AG04449 (cell line): Measurements from ENCODE around the gene CCDC117.

ENCODE experiments used
- CTCF ChIA-PET: fragments of 350-600 bp; formaldehyde crosslinking; extraction: SDS; loops from one replicate; lab custom pipeline; 2021; ENCODE audit warnings: antibody characterized with exemption; lab: Yijun Ruan, JAX
- POLR2A ChIA-PET: fragments of 400-600, 350-600 bp; formaldehyde crosslinking; extraction: SDS; loops from one replicate; lab custom pipeline; 2020; ENCODE audit warnings: antibody characterized with exemption, inconsistent platforms; lab: Yijun Ruan, JAX
- DNase-seq: peaks from one replicate; pipeline ENCODE4 v3.0.0-alpha.2; 2010; ENCODE audit warnings: low read depth, low spot score
- H3K4me3 ChIP-seq: 2 replicates; pipeline ENCODE4 v1.5.1; 2011; ENCODE audit warnings: low read depth, mild to moderate bottlenecking, control low read depth, low read length
- TF ChIP-seq, protein P1 (sequence below): IDR thresholded peaks from one replicate; pipeline ENCODE4 v1.5.1; 2011; ENCODE audit warnings: mild to moderate bottlenecking, moderate library complexity, low read length, control low read depth, inconsistent platforms; ENCODE audit not compliant: insufficient read depth; ENCODE audit errors: missing control alignments

Gene CCDC117

DNA sequence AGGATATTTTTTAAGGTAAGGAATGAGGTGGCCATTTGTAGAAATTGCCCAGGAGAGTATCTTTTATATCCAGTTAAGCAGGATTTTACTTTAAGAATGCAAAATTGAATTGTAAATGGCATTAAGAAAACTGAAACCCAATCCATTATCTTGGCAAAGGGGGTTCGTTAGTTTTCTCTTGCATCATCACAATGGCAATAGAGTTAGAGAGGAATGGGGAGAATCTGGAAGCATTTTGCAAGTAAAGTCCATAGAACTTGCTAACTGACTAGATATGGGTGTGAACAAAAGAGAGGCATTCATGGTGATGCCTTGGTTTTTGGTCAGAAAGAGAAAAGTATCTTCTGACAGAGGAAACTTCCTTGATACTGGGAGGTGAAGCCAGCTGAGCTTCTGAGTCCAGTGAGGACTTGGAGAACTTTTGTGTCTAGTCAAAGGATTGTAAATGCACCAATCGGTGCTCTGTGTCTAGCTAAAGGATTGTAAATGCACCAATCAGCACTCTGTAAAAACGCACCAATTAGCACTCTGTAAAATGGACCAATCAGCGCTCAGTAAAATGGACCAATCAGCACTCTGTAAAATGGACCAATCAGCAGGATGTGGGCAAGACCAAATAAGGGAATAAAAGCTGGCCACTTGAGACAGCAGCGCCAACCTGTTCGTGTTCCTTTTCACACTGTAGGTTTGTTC lies 3.6 kb upstream of the CCDC117 start:
- DNase-seq, result no peak
- TF ChIP-seq, protein P1, sequence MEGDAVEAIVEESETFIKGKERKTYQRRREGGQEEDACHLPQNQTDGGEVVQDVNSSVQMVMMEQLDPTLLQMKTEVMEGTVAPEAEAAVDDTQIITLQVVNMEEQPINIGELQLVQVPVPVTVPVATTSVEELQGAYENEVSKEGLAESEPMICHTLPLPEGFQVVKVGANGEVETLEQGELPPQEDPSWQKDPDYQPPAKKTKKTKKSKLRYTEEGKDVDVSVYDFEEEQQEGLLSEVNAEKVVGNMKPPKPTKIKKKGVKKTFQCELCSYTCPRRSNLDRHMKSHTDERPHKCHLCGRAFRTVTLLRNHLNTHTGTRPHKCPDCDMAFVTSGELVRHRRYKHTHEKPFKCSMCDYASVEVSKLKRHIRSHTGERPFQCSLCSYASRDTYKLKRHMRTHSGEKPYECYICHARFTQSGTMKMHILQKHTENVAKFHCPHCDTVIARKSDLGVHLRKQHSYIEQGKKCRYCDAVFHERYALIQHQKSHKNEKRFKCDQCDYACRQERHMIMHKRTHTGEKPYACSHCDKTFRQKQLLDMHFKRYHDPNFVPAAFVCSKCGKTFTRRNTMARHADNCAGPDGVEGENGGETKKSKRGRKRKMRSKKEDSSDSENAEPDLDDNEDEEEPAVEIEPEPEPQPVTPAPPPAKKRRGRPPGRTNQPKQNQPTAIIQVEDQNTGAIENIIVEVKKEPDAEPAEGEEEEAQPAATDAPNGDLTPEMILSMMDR, result no peak
- ChIA-PET CTCF (no interaction called here), POLR2A (no interaction called here)
- H3K4me3 ChIP-seq, result no peak overlapping the region

DNA sequence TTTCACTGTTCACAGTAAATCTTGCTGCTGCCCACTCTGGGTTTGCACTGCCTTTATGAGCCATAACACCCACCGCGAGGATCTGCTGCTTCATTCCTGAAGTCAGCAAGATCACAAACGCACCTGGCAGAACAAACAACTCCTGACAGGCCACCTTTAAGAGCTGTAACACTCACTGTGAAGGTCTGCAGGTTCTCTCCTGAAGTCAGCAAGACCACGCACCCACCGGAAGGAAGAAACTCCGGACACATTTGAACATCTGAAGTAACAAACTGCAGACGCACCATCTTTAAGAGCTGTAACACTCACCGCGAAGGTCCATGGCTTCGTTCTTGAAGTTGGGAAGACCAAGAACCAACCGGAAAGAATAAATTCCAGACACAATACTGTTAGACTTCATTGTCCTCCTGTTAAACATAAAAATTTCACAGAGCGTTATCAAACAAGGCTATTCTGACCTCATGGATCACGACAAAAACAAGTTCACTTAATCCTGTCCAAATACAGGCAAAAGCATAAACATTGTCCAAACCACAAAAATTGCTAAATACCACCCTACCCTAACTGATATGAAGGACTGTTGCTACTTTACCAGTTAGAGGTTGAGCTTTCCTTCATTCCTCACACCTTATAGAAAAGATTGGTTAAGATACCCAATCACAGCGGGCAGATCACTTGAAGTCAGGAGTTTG lies 3.0 kb upstream of the CCDC117 start:
- H3K4me3 ChIP-seq, result no peak overlapping the region
- TF ChIP-seq, protein P1, result no peak
- CTCF ChIA-PET, result no interaction called here
- POLR2A ChIA-PET, result no interaction called here
- no peak for DNase-seq

DNA sequence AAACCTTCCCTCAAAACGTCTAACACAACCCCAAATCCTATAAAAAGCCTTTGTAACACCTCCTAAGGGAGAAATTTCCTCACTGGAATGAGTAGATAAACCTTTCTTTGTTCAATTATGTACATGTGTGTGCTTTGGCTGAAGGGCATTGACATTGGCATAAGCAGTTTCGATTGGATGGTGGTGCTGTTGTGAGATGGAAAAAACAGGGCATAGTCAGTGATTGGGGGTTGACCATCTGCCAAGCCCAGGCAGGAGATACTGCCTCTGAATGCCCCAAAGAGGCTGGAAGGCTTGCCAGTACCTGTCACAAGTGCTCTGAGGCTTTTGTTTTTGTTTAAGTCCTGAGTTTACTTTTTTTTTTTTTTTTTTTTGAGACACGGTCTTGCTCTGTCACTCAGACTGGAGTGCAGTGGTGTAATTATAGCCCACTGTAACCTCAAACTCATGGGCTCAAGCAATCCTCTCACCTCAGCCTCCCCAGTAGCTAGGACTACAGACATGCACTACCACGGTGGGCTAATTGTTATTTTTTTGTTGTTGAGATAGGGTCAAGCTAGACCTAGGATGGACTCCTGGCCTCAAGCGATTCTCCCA lies 1.2 kb upstream of the CCDC117 start:
- ChIA-PET CTCF (interaction anchor here (2.5 kb wide), 1 partner anchor 11 kb away, joined by 8 read pairs; no protein-coding TSS in a partner anchor), POLR2A (no interaction called here)
- no peak overlapping the region for H3K4me3 ChIP-seq
- TF ChIP-seq, protein P1, result no peak
- no peak for DNase-seq

DNA sequence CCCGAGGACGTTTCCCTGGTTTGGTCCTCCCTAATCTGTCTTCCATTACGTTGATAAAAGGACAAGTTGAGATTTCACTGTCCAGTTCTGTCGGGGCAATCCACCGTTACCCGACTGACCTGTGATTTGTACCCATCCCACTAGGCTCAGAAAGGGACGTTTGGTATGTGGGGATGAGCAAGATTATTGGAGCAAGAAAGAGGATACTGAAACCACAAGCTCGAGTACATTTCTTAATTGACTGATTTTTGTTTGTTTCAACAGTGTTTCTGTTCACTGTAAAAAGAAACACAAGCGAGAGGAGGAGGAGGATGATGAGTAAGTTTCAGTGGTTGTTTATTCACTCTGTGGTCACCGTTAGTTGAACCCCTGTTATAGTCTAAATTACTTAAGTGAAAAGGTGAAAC lies 969 bp downstream of the CCDC117 start:
- POLR2A ChIA-PET, result interaction anchor here (1.5 to 2.6 kb wide), 2 partner anchors 26 to 63 kb away, joined by 9 to 15 read pairs; partner anchors contain the start of gene XBP1
- peak overlapping the region; percentile 82 for H3K4me3 ChIP-seq
- TF ChIP-seq, protein P1, result no peak
- CTCF ChIA-PET, result interaction anchor here (1.3 to 2.6 kb wide), 6 partner anchors 11 to 656 kb away, joined by 3 to 14 read pairs (median 6); no protein-coding TSS in a partner anchor
- DNase-seq, result peak; percentile 19

DNA sequence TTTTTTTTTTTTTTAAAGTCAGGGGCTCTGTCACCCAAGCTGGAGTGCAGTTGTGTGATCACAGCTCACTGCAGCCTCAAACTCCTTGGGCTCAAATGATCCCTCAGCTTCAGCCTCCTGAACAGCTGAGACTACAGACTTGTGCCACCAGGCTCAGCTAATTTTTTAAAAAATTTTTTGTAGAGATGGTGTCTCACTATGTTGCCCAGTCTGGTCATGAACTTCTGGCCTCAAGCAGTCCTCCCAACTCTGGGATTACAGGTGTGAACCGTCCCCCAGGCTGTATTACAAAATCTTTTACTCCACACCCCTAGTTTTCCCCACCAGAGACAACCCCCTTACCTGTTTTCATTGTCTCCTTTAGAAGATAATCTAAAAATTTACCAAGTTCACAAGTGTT lies 1.9 kb downstream of the CCDC117 start:
- no peak for DNase-seq
- POLR2A ChIA-PET, result interaction anchor here (2.6 kb wide), 1 partner anchor 25 kb away, joined by 15 read pairs; the partner anchor contains the start of gene XBP1
- H3K4me3 ChIP-seq, result no peak overlapping the region; the same call in 1 of the 2 replicates
- CTCF ChIA-PET, result interaction anchor here (1.0 to 2.6 kb wide), 5 partner anchors 10 to 266 kb away, joined by 3 to 14 read pairs (median 5); no protein-coding TSS in a partner anchor
- TF ChIP-seq, protein P1, result no peak

DNA sequence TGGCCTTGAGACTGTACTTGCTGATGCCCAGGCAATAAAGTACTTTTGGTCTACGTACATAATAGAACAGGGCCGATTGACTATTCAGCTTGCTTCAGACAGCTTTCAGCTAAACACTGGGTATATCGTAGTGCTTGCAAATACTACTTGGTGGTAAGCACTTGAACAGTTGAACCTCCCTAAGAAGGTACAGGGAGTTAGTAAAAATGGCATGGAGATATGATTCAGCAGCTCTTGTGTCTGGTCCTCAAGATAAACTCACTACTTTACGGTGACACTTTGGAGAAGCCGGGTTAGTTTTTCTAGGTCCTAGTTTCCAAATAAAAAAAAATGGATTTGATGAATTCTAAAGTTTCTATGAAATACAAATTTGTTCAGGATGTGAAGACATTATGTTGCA lies 7.3 kb downstream of the CCDC117 start:
- ChIA-PET POLR2A (no interaction called here), CTCF (interaction anchor here (1.4 kb wide), 2 partner anchors 18 to 179 kb away, joined by 3 to 8 read pairs; no protein-coding TSS in a partner anchor)
- TF ChIP-seq, protein P1, result no peak
- no peak for DNase-seq
- H3K4me3 ChIP-seq, result no peak overlapping the region
